ENCODE data around the gene LAPTM4A.

DNA sequence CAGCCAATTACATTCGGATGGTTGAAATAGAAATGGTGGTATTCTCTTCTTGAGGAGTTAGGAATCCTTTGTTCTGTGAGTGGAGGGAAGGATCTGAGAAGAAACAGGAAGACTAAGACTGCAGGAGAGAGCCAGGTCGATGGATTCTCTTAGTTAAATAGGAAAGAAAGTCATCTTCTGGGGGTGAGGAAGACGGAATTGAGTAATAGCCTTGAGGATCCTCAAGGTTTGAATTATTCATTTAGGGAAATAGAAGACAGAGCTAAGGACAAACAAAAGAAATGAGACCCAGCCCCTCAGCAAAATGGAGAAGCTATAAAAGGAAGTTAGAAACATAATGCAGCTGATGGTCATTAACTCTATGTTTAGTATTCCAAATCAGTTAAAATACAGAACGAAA, 1.8 kb downstream of the LAPTM4A start:
- TF ChIP-seq, protein P1, sequence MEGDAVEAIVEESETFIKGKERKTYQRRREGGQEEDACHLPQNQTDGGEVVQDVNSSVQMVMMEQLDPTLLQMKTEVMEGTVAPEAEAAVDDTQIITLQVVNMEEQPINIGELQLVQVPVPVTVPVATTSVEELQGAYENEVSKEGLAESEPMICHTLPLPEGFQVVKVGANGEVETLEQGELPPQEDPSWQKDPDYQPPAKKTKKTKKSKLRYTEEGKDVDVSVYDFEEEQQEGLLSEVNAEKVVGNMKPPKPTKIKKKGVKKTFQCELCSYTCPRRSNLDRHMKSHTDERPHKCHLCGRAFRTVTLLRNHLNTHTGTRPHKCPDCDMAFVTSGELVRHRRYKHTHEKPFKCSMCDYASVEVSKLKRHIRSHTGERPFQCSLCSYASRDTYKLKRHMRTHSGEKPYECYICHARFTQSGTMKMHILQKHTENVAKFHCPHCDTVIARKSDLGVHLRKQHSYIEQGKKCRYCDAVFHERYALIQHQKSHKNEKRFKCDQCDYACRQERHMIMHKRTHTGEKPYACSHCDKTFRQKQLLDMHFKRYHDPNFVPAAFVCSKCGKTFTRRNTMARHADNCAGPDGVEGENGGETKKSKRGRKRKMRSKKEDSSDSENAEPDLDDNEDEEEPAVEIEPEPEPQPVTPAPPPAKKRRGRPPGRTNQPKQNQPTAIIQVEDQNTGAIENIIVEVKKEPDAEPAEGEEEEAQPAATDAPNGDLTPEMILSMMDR (IDR thresholded peaks at IDR 0.05) = no peak
- TF ChIP-seq POLR2A (IDR thresholded peaks at IDR 0.05) = no peak
